Measurements from ENCODE around the gene MED15.
A peak's percentile ranks its signal among the peaks of the same experiment; 100 is the strongest.

Gene MED15

DNA sequence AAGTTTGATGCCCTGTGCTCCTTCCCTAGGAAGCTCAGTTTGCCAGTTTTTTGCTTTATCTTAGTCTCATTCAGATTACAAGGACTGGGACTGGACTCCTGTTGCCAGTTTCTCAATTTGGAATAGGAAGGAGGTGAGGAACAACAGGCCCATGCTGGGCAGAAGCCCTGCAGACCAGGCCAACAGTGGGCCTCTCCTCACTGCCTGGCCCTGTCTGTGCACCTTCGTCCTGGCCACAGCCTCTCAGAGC is 23.7 kb downstream of the MED15 start:
- intact Hi-C loops (cut with DNase I; ENCODE audit: low total_unique reads): no loop called here
- DNase-seq: no peak
- Histone ChIP-seq H3K27ac (peak overlapping the region; percentile 80 to 84), H3K36me3 (peaks cover 0 to 21% (median 13%) of the 10 kb centered on the region in 3 donors), H3K27me3 (no peaks in the 10 kb centered on the region), H3K4me1 (peaks cover 6 to 75% (median 51%) of the 10 kb centered on the region in 4 donors), H3K9me3 (no peaks in the 10 kb centered on the region), H3K4me3 (no peak overlapping the region)
- TF ChIP-seq, protein P1, sequence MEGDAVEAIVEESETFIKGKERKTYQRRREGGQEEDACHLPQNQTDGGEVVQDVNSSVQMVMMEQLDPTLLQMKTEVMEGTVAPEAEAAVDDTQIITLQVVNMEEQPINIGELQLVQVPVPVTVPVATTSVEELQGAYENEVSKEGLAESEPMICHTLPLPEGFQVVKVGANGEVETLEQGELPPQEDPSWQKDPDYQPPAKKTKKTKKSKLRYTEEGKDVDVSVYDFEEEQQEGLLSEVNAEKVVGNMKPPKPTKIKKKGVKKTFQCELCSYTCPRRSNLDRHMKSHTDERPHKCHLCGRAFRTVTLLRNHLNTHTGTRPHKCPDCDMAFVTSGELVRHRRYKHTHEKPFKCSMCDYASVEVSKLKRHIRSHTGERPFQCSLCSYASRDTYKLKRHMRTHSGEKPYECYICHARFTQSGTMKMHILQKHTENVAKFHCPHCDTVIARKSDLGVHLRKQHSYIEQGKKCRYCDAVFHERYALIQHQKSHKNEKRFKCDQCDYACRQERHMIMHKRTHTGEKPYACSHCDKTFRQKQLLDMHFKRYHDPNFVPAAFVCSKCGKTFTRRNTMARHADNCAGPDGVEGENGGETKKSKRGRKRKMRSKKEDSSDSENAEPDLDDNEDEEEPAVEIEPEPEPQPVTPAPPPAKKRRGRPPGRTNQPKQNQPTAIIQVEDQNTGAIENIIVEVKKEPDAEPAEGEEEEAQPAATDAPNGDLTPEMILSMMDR (IDR thresholded peaks at IDR 0.05): no peak

DNA sequence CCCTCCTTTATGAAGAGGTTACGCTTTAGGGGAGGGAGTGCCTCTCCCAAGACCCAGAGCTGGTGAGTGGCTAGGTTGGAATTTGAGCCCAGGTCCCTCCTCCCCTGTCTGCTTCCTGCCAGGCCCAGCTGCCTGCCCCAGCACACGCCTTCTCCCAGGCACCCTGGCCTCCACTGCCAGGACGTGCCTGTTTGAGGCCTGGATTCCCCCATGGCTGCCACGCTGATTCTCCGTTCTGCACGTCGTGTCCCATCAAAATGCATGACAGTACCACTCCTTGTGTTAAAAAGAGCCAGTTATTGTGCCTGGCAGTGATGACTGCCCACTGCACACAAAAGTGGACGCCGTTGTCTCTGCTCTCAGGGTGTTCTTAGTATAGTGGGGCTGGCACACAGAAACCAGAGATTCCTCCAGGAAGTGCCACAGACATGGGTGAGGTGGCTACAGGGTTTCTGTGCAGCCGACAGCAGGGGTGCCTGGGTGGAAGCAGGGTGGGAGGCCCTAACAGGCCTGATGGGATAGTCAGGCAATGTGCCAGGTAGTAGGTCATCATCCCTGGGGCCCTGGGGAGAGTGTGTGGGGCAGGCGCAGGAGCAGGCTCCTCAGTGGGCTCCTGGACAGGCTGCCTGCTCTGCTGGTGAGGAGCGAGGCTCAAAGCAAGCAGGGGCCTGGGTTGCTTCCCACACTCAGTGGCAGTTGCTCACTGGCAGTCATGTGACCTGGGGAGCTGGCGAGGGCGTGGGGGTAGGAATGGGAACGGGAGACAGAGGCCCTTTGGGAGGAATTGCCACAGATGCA is 24.2 kb downstream of the MED15 start:
- H3K27ac ChIP-seq: peak overlapping the region; percentile 80 to 84
- H3K4me1 ChIP-seq: peaks cover 6 to 74% (median 52%) of the 10 kb centered on the region in 4 donors
- H3K4me3 ChIP-seq: no peak overlapping the region
- peaks cover 0 to 21% (median 13%) of the 10 kb centered on the region in 3 donors for H3K36me3 ChIP-seq
- no peaks in the 10 kb centered on the region for H3K9me3 ChIP-seq
- no peaks in the 10 kb centered on the region for H3K27me3 ChIP-seq
- intact Hi-C loops (cut with DNase I; ENCODE audit: low total_unique reads): no loop called here
- peak; percentile 54 to 88 for DNase-seq
- TF ChIP-seq, protein P1 (IDR thresholded peaks at IDR 0.05): no peak

DNA sequence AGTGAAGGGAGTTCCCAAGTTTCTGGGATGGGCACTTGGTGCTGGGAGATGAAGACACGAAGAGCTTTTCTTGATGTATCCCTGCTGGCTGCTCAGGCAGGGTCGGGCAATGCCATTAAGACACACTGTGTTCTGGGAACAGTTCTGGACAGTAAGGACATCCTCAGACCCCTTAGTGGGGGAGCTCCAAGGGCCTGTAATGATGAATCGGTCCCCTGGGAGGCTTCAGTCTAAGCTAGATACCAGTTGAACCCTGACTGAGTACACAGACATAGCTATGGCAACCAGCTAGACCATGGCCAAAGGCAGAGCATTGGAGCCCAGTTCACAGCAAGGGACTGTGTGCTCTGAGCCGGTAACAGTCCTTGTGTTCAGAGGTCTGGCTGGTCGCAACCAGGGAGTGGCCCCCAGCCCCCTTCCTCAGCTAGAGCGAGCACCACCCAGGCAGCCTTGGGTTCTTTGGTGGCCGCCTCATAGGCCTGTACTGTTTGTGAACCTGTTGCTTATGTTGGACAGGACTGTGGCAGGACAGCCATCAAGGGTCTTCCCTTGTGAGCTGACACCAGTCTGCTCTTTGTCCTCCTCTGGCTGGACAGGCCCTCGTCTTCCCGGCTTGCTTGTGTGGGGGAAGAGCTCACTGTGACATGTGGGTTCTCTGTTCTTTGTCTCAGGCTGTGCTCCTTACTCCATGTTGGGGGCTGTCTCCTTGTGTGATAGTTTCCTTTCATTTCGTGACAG is 25.0 kb downstream of the MED15 start:
- H3K4me3 ChIP-seq: no peak overlapping the region
- peaks cover 6 to 73% (median 52%) of the 10 kb centered on the region in 4 donors for H3K4me1 ChIP-seq
- intact Hi-C loops (cut with DNase I; ENCODE audit: low total_unique reads): no loop called here
- peaks cover 4 to 27% (median 20%) of the 10 kb centered on the region in 3 donors for H3K36me3 ChIP-seq
- no peaks in the 10 kb centered on the region for H3K9me3 ChIP-seq
- TF ChIP-seq, protein P1 (IDR thresholded peaks at IDR 0.05): no peak
- H3K27me3 ChIP-seq: no peaks in the 10 kb centered on the region
- H3K27ac ChIP-seq: peak overlapping the region; percentile 80 to 84
- DNase-seq: no peak

DNA sequence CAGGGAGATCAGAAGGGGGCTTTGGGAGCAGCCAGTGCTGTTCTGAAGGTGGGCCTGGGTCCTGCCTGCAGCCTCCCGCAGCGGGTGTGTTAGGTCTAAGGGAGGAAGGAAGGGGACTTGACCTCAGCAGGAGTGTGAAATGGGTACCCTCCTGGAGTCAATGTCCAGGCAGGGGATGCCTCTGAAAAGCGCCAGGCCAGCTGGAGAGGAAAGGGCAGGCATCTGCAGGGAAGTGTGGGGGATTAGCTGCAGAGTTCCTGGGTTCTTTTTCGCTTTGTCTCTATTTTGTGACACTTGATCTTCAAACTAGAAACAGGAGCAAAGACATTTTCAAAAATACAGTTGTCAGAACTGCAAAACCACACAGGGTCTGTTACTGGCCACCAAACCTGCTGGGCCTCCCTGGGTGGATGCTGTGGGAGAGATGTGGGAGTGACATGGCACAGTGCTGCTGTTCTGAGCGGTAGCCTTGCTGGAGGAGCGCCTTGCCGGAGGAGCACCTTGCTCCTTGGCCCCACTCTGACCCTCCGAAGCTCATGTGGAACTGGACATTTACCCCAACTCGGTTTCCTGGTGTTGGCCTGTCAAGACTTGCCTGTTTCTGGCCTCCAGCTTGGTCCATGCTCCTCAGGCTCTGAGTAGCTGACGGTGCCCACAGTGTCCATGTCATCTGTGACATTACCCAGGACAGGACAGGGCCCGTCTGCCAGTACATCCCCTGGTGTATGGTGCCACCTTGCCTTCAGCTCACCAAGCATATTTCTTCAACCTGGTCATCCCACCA is 25.9 kb downstream of the MED15 start:
- DNase-seq: no peak
- Histone ChIP-seq H3K27me3 (no peaks in the 10 kb centered on the region), H3K4me1 (peaks cover 6 to 70% (median 52%) of the 10 kb centered on the region in 4 donors), H3K4me3 (no peak overlapping the region), H3K9me3 (no peaks in the 10 kb centered on the region), H3K27ac (peak overlapping the region; percentile 80 to 84), H3K36me3 (peaks cover 10 to 31% (median 18%) of the 10 kb centered on the region in 3 donors)
- TF ChIP-seq, protein P1 (IDR thresholded peaks at IDR 0.05): no peak
- intact Hi-C loops (cut with DNase I; ENCODE audit: low total_unique reads): no loop called here

DNA sequence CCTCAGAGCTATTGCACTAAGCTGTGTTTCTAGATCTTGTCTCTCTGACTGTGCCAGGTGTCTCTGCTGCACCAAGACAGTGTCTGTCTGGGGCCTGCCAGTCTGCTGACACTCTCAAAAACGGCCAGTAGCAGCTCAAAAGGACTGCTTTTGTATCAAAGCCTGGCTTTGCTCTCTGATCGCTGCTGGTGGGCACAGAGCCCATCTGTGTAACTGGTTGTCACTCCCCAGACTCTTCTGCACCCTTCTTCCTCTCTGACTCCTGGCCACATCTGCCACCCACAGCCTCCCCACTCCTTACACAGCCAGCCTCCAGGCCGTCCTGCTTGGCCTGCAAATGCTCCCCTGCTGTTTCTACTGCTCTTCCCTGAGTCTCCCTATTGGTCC is 26.5 kb downstream of the MED15 start:
- peaks cover 6 to 70% (median 52%) of the 10 kb centered on the region in 4 donors for H3K4me1 ChIP-seq
- H3K27ac ChIP-seq: peak overlapping the region; percentile 80 to 84
- TF ChIP-seq, protein P1 (IDR thresholded peaks at IDR 0.05): no peak
- intact Hi-C loops (cut with DNase I; ENCODE audit: low total_unique reads): no loop called here
- H3K36me3 ChIP-seq: peaks cover 16 to 31% (median 18%) of the 10 kb centered on the region in 3 donors
- no peak overlapping the region for H3K4me3 ChIP-seq
- DNase-seq: no peak
- no peaks in the 10 kb centered on the region for H3K27me3 ChIP-seq
- H3K9me3 ChIP-seq: no peaks in the 10 kb centered on the region
